Anterior cingulate cortex (tissue), 58 donors: ENCODE measurements around the gene NEK2.
"Not testable (repeated sequence)": the region's sequence is repeated elsewhere in the genome, so short reads cannot be mapped to it uniquely, and the experiment has no call there.

Experiments
- DNase-seq, 58 donors: peaks; one replicate each; lab custom pipeline; 2025; lab: John Stamatoyannopoulos, UW

The NEK2 gene

GRCh38 chr1:211636575-211637029 lies 38.8 kb downstream of the NEK2 start:
- not testable (repeated sequence) for DNase-seq

DNA sequence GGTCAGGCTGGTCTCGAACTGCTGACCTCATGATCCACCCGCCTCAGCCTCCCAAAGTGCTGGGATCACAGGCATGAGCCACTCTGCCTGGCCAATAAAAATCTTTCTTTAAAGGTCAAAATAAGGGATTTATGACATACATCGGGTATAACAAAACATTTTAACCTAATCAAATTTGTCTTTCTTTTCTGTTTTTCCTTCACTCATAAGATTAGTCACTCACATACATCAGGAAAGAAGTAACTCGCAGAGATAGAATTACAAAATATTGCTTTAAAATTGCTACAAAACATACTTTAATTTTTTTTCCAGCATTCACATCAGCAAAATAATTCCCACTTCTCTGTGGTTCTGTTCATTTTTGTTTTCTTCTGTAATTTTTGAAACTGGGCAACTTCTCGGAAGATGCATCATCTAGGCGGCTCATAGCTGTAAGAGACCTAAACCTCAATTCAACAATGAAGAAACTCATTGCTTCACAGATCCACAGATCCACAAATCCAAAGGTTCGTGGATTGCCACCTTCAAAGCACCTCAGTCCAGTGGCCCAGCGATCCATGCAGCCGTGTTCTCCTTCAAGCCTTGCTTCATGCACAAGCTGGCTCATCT lies 39.7 kb downstream of the NEK2 start:
- DNase-seq, result no peak

DNA sequence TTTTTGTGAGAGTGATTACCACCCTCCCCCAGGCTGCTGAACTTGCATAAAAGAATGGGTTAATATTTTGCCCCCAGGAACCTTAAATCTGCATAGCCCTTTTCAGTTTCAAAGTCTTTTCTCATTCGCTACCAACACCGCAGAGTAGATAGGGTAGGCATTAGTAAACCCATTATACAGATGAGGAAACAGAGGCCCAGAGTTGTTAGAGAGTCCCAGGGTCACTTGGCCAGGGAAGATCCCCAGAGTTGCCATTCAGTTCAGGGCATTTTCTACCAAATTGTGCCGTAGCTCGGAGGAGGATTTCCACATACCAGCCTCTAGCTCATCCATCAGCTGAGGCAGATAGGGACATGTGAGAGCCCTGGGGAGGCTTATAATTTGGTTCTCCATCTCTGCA lies 40.5 kb downstream of the NEK2 start:
- DNase-seq, result no peak

GRCh38 chr1:211634461-211634860 lies 41.0 kb downstream of the NEK2 start:
- DNase-seq, result no peak

DNA sequence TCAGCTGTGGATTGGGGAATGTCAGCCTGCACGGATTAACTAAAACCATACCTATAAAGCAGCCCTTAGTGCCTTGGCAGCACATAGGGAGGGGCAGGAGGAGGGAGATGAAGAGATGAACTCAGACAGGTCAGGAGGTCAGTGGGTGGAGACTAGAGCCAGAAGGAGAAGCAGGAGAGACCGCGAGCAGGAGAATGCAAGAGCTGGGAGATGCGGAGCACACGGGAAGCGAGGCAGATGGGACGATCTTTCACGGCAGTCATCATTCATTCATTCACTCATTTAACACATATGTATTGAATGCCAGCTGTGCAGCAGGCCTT lies 41.9 kb downstream of the NEK2 start:
- no peak for DNase-seq

- peak in 22 of 58 donors; percentile 3 to 52 (median 16) for DNase-seq
Measured at GRCh38 chr1:211632808-211633523, 42.5 kb downstream of the NEK2 start.

- no peak for DNase-seq
Measured at GRCh38 chr1:211632117-211632807, 43.2 kb downstream of the NEK2 start.

DNA sequence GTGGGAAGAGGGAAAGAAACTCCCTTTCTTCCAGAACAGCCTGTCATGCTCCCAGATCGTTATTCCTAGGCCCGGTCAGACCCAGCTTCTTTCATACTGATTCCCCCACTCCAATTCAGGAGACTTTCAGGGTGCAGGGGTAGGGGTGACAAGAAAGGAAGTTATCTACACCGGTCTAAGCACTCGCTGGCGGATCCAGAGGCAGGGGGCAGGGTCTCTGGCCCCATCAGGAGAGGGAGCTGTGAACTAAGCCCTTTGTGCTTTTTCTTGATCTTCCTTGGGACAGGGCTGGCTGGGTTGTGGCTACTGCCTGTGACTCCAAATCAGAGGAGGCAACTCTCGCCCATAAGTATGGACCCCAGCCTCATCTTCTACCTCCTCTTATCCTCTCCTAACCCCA lies 44.3 kb downstream of the NEK2 start:
- no peak for DNase-seq

DNA sequence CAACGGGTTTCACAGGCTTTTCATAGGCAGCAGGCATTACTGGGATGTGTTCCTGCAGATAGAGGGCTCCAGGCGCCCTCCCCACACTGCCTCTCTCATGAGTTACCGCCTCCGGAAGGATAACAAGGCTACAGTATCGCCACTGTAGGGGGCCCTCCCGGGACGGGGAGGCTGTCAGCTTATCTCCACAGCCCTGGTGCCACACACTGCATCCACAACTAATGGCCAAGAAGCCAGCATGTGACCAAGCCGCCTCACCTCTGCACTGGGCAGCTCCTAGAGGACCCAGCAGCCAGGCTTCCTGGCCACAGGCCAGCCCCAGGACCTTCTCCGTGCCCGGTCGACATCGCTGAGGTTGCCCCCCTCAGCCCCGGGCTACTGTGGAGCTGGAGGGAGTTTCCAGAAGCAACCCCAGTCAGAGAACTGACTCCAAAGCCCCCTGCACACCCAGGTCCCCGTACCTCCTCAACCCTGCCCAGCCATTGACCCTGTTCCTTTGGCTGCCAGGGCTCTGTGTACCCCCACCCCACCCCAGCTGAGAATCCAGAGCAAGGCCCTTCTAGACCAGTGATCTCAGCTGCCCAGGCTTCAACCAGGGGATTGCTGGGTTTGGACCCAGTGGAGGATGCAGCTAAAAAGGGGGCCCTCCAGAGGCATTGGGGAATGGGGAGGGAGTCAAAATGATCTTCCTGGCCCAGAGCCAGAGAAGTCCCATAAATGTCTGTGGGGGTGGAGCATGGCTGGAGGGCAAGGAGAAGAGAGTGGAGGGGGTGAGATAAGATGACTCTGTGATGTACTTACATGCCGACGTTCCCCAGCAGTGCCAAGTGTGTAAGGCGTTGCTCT lies 45.0 kb downstream of the NEK2 start:
- DNase-seq, result no peak

DNA sequence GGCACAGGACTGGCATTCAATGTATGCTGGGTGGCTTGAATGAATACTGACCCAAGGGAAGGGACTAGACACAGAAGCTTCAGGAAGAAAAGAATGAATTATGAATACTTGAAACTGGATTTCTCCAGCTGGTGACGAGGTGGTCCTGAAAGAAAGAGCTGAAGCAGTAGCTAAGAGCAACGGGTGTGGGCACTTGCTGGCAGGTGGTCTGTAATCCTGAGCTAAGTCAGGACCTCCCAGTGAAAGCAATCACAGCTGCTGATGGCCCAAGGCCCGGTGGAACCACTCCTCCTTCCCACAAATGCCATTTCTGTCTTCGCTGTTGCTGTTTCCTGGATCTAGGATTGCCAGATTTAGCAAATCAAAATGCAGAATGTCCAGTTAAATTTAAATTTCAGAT lies 47.0 kb downstream of the NEK2 start:
- peak in 2 of 58 donors; percentile 7 to 9 for DNase-seq

DNA sequence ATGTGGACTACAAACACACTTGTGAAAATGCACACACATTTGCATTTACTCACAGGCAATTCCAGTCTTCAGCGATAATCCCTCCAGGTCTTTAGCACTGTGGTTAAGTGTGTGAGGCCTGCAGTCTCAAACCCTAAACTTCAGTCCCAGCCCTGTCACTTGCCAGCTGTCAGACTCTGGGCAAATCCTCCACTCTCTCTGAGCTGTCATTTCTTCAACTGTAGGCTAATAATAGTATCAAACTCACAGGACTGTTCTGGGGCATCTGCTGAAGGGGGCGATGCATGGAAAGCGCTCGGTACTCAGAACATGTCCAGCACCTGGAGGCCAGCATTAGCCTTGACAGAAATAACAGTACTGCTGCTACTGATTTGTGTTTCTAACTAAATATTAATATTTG lies 48.2 kb downstream of the NEK2 start:
- no peak for DNase-seq

- DNase-seq, result not testable (repeated sequence)
Measured at GRCh38 chr1:211625866-211626265, 49.6 kb downstream of the NEK2 start.

DNA sequence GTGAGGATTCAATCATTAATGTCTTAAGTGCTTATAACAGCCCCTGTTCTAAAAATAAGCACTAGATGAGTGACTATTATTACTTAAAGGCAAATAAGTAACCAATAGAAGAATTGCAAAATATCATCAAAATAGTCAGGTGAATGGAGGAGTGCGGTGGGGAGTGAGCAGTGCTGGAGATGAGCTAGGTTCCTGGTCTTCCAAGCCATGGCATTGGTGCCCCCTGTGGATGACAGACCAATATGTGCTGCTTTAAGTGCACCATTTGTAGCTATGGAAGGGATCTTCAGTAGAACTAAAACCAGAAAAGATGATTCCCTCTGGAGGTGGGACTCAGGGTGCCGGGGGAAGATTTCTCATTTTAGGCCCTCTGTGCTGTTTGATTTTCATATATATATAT lies 50.4 kb downstream of the NEK2 start:
- peak in 1 of 58 donors; percentile 5 for DNase-seq

DNA sequence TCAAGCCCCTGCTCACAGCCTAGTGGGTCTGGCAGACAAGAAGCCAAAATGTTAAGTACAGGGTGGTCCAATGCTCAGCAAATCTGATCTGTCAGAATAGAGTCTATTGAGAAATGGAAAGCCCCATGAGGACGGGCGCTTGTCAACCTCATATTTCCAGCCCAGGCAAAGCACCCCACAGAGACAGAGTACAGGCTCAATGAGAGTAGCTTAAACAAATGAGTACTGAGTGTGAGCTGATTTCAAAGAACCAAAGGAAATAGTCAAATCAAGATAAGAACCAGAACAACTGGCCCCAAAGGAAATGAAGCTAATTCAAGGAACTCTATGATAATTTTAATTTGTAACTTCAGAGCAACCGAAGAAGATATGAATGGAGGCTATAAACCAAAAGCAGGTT lies 51.9 kb downstream of the NEK2 start:
- DNase-seq, result no peak

DNA sequence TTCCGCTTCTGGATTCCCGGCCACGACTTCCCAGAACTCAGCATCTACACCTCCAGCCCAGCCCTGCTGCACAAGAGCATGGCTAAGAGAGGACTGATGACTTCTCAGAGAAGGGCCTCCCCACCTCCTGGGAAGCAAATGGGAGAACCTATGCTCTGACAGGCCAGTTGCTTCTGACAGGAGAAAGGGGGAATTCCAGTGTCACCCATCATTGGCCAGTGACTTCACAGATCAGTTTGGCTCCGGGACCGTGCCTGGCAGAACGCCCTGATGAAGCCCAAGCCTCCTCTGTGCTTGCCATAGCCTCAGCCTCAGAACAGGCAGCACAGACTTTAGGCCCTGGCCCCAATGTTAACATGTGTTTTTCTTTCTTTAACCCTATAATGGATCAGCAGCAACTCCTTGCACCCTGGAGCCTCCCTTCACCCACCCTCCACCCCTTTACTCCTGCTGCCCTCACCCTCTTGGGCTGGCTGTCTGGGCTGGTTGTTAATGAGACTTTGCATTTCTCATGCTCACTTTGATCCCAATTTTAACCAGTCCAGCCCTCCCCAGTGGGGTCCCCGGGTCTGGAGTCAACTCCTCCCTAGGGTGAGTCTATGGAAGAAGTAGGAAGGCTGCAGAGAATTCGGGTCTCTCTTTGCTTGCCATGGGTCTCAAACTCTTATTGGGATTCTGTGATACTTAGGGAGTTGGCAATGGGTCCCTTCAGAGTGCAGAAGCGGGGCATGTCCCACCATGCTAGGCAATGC lies 53.8 kb downstream of the NEK2 start:
- DNase-seq, result no peak

DNA sequence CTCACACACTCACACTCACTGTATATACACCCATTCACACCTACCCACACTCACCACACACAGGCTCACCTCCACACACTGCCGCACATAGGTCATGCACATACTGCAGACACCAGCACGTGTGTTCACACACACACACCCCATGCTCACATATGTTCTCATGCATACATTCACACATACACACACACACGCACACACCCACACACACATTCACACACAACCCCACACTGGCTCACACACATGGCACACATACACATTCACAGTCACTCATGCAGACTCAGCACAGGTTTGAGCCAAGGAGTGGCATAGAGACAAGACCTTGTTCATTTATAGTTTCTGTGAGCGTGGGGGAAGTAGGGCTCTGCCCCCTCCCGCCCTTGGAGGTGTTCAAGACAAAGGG lies 55.3 kb downstream of the NEK2 start:
- no peak for DNase-seq

DNA sequence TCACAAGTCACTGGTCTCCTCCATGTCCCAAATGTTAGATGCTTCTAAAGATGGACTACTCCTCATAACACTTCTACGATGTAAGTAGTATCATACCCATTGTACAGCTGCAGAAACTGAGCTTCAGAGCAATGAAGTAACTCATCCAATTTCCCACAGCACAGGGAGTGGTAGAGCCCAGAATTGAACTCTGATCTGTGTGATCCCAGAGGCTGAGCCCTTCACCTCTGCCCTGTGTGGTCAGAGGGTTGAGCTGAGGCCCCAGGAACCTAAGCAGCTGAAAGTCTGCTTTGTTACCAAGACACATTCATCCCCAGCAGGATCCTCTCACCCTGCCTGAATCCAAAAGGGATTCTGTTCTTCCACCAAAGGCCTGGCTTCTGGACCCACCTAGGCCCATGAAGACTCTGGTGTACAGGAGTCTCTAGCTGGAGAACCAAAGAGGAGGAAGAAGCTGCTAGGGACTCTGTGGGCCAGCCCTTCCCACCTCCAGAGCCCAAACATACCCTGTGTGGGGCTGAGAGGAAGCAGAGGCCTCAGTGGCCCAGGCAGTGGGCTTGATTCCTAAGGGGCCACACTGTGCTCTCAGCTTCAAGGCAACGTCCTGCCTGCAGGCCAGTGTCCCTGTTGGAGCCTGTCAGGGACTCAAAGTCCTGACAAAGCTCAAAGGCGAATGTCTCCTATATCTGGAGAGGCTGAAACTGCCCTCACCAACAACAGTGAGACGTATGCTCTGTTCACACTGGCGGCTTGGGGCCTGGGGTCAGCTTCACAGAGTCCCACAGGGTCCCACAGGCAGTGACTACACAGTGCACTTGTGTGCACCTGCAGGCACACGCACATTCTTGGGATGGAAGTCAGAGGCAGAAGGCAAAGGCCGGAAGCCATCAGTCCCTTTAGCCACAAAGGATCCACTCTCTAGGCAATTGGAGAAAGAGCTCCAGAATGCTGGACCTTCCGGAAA lies 56.1 kb downstream of the NEK2 start:
- DNase-seq, result no peak

DNA sequence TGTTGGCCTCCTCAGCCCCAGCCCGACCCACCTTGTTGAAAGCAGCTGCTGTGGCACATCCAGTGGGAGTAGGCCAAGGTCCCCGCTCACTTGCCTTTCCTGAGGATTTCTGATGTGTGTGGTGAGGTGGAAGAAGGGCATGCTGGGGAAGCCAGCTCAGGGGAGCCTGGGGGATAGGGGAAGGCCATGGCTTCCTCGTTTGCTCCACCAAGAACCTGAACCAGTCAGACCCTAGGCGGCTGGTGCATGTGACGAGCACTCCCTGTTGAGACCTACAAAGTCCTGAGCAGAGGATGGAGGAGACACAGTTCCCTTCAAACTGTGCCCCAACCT lies 58.5 kb downstream of the NEK2 start:
- no peak for DNase-seq
